Fibroblast of lung (primary cell): ENCODE measurements around the gene PTPRM. TPM values are rescaled to one million over a fixed set of nuclear protein-coding genes. Genes with fewer than 3 reads are reported as not detected.

Experiments used
- DNase-seq, 2 donors: peaks; one replicate each; pipeline versions ENCODE4 v3.0.0 to v3.0.0-alpha.2; 2010; ENCODE audit warnings: low read depth in 2 of 2
- H2AFZ ChIP-seq: 2 replicates; pipeline ENCODE4 v1.5.1; 2012; ENCODE audit warnings: low read length, control low read depth, inconsistent platforms
- H3K27ac ChIP-seq: 2 replicates; pipeline ENCODE4 v1.5.1; 2011; ENCODE audit warnings: low read length, control low read depth; ENCODE audit not compliant: insufficient read depth
- H3K27me3 ChIP-seq: 2 replicates; pipeline ENCODE4 v1.5.1; 2011; ENCODE audit warnings: mild to moderate bottlenecking, low read length; ENCODE audit not compliant: control insufficient read depth, insufficient read depth
- H3K36me3 ChIP-seq: 2 replicates; pipeline ENCODE4 v1.5.1; 2011; ENCODE audit warnings: low read length; ENCODE audit not compliant: control insufficient read depth, insufficient read depth
- H3K4me1 ChIP-seq: 2 replicates; pipeline ENCODE4 v1.5.1; 2011; ENCODE audit warnings: low read length; ENCODE audit not compliant: control insufficient read depth, insufficient read depth; ENCODE audit errors: extremely low read depth
- H3K4me2 ChIP-seq: 2 replicates; pipeline ENCODE4 v1.5.1; 2011; ENCODE audit warnings: low read length, control low read depth; ENCODE audit not compliant: insufficient read depth; ENCODE audit errors: extremely low read depth
- H3K4me3 ChIP-seq, 4 experiments: fragments of 200-600 bp in 1 of 4; sonication (generic) in 1 of 4; replicated peaks in 1 of 4; 2 replicates each; pipeline ENCODE4 v1.5.1; 2011 to 2016; ENCODE audit warnings: low read length in 4 of 4, low read depth in 3 of 4, mild to moderate bottlenecking in 3 of 4, control low read depth in 2 of 4, inconsistent platforms in 1 of 4, mixed read lengths in 1 of 4; ENCODE audit not compliant: insufficient read depth in 1 of 4; ENCODE audit errors: control extremely low read depth in 1 of 4
- H3K79me2 ChIP-seq: 2 replicates; pipeline ENCODE4 v1.5.1; 2012; ENCODE audit warnings: mild to moderate bottlenecking, low read length, inconsistent platforms; ENCODE audit not compliant: control insufficient read depth, insufficient read depth
- H3K9ac ChIP-seq: 2 replicates; pipeline ENCODE4 v1.5.1; 2011; ENCODE audit warnings: mild to moderate bottlenecking, low read length, control low read depth; ENCODE audit not compliant: insufficient read depth
- H3K9me3 ChIP-seq: 2 replicates; pipeline ENCODE4 v1.5.1; 2012; ENCODE audit warnings: low read depth, low read length; ENCODE audit not compliant: control insufficient read depth, insufficient read depth
- H4K20me1 ChIP-seq: 2 replicates; pipeline ENCODE4 v1.5.1; 2011; ENCODE audit warnings: low read length; ENCODE audit not compliant: control insufficient read depth, insufficient read depth; ENCODE audit errors: extremely low read depth
- CTCF ChIP-seq, 2 donors: IDR thresholded peaks in 1 of 2; conservative IDR thresholded peaks in 1 of 2; 1 replicate in 1 of 2; 2 replicates in 1 of 2; pipeline ENCODE4 v1.5.1; 2011 to 2012; ENCODE audit warnings: low read length in 2 of 2, control low read depth in 1 of 2, inconsistent platforms in 1 of 2, low read depth in 1 of 2, mild to moderate bottlenecking in 1 of 2
- EZH2 ChIP-seq: IDR thresholded peaks from 2 replicates; pipeline ENCODE4 v1.5.1; 2012; ENCODE audit warnings: low read length, control low read depth, mild to moderate bottlenecking; ENCODE audit errors: missing control alignments
- polyA plus RNA-seq, 2 donors: library from polyadenylated mRNA; depleted of rRNA in 1 of 2; stranded (reverse) in 1 of 2; unstranded in 1 of 2; fragments of >200 nt; gene quantifications; 2 replicates each; pipeline ENCODE4 v1.2.1, GENCODE V29; 2011 to 2012; ENCODE audit warnings: missing spikeins in 1 of 2
- total RNA-seq: library from RNA; depleted of rRNA; stranded (reverse); fragments of >200 nt; gene quantifications from 2 replicates; pipeline ENCODE4 v1.2.1, GENCODE V29; 2014

PTPRM gene
- total and polyA plus RNA-seq, 2 donors (not counting 1 experiment from before 2014, with no cell fraction given), result 86.6 to 87.0 TPM

GRCh38 chr18:8426401-8426800, 859.3 kb downstream of the PTPRM start:
- Histone ChIP-seq H3K79me2 (no peaks in the 10 kb centered on the region), H3K4me1 (no peaks in the 10 kb centered on the region), H3K27me3 (no peaks in the 10 kb centered on the region), H3K36me3 (no peaks in the 10 kb centered on the region), H3K4me2 (no peak overlapping the region), H3K9me3 (no peaks in the 10 kb centered on the region), H3K9ac (no peak overlapping the region), H4K20me1 (no peaks in the 10 kb centered on the region), H3K27ac (no peak overlapping the region), H3K4me3 (no peak overlapping the region), H2AFZ (no peak overlapping the region)
- TF ChIP-seq CTCF (conservative IDR thresholded peaks at IDR 0.05 in 1 of 2, IDR thresholded peaks at IDR 0.05 in 1 of 2; ENCODE audit: low read depth in 1 of 2, low read length in 2 of 2), result peak; percentile 6 to 15
- TF ChIP-seq EZH2, result no peak
- no peak for DNase-seq

GRCh38 chr18:8427339-8427738, 860.2 kb downstream of the PTPRM start:
- TF ChIP-seq CTCF (conservative IDR thresholded peaks at IDR 0.05 in 1 of 2, IDR thresholded peaks at IDR 0.05 in 1 of 2; ENCODE audit: low read depth in 1 of 2, low read length in 2 of 2) (no peak), EZH2 (no peak)
- no peaks in the 10 kb centered on the region for H3K4me1 ChIP-seq
- H3K4me3 ChIP-seq, result no peak overlapping the region
- H3K4me2 ChIP-seq, result no peak overlapping the region
- DNase-seq, result no peak
- no peaks in the 10 kb centered on the region for H3K9me3 ChIP-seq
- H3K9ac ChIP-seq, result no peak overlapping the region
- H2AFZ ChIP-seq, result no peak overlapping the region
- no peaks in the 10 kb centered on the region for H3K27me3 ChIP-seq
- H4K20me1 ChIP-seq, result no peaks in the 10 kb centered on the region
- no peaks in the 10 kb centered on the region for H3K79me2 ChIP-seq
- H3K27ac ChIP-seq, result no peak overlapping the region
- H3K36me3 ChIP-seq, result no peaks in the 10 kb centered on the region

GRCh38 chr18:8428951-8429350, 861.8 kb downstream of the PTPRM start:
- Histone ChIP-seq H3K27me3 (no peaks in the 10 kb centered on the region), H3K9me3 (no peaks in the 10 kb centered on the region), H3K4me3 (no peak overlapping the region), H2AFZ (no peak overlapping the region), H3K4me1 (no peaks in the 10 kb centered on the region), H3K79me2 (no peaks in the 10 kb centered on the region), H4K20me1 (no peaks in the 10 kb centered on the region), H3K9ac (no peak overlapping the region), H3K4me2 (no peak overlapping the region), H3K27ac (no peak overlapping the region), H3K36me3 (no peaks in the 10 kb centered on the region)
- TF ChIP-seq CTCF (conservative IDR thresholded peaks at IDR 0.05 in 1 of 2, IDR thresholded peaks at IDR 0.05 in 1 of 2; ENCODE audit: low read depth in 1 of 2, low read length in 2 of 2) (no peak), EZH2 (no peak)
- no peak for DNase-seq
